ENCODE results near the gene CUL4A. TPM values are rescaled to one million over a fixed set of nuclear protein-coding genes. Genes with fewer than 3 reads are reported as not detected.

The CUL4A gene
- total RNA-seq, 4 donors from 2014 or later: 55.8 to 110 (median 76.8) TPM

DNA sequence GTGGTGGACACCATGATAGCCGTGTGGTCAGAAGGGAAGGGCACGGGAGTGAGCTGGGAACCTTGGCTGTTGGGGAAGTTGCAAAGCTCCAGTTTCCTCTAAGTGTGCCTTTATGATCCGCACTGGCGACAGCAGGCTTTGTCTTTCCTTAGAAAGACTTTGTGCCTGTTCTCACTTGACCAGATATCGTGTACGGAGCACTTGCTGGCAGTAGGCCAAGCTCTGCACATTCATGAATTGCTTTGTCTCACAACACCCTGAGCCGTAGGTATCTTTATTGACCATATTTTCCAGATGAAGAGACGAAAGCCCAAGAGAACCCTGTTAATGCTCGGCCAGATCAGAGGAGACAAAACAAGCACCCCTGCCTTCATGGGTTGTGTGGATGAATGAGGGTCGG, 15.1 kb downstream of the CUL4A start:
- H3K4me1 ChIP-seq: peaks cover 0 to 10% (median 4%) of the 10 kb centered on the region in 3 donors
- no peak overlapping the region for H3K4me3 ChIP-seq
- no peaks in the 10 kb centered on the region for H3K9me3 ChIP-seq
- H3K36me3 ChIP-seq: peaks cover 4 to 100% (median 19%) of the 10 kb centered on the region in 3 donors
- DNase-seq: no peak
- no peaks in the 10 kb centered on the region for H3K27me3 ChIP-seq
- intact Hi-C loops (cut with DNase I): no loop called here
- TF ChIP-seq, protein P1, sequence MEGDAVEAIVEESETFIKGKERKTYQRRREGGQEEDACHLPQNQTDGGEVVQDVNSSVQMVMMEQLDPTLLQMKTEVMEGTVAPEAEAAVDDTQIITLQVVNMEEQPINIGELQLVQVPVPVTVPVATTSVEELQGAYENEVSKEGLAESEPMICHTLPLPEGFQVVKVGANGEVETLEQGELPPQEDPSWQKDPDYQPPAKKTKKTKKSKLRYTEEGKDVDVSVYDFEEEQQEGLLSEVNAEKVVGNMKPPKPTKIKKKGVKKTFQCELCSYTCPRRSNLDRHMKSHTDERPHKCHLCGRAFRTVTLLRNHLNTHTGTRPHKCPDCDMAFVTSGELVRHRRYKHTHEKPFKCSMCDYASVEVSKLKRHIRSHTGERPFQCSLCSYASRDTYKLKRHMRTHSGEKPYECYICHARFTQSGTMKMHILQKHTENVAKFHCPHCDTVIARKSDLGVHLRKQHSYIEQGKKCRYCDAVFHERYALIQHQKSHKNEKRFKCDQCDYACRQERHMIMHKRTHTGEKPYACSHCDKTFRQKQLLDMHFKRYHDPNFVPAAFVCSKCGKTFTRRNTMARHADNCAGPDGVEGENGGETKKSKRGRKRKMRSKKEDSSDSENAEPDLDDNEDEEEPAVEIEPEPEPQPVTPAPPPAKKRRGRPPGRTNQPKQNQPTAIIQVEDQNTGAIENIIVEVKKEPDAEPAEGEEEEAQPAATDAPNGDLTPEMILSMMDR (IDR thresholded peaks at IDR 0.05): no peak
- TF ChIP-seq POLR2A (IDR thresholded peaks at IDR 0.05): no peak
- WGBS, 2 donors: 61 to 77% methylated on average over 7 to 9 of the region's 10 CpGs
- no peak overlapping the region for H3K27ac ChIP-seq

- Histone ChIP-seq H3K4me3 (no peak overlapping the region), H3K4me1 (peaks cover 0 to 10% (median 4%) of the 10 kb centered on the region in 3 donors), H3K36me3 (peaks cover 1 to 100% (median 22%) of the 10 kb centered on the region in 3 donors), H3K27me3 (no peaks in the 10 kb centered on the region), H3K9me3 (no peaks in the 10 kb centered on the region), H3K27ac (no peak overlapping the region)
- DNase-seq: no peak
- 96 to 98% methylated on average over 5 to 7 of the region's 7 CpGs for WGBS, 2 donors
- no peak for TF ChIP-seq POLR2A (IDR thresholded peaks at IDR 0.05)
- TF ChIP-seq, protein P1 (IDR thresholded peaks at IDR 0.05): no peak
- intact Hi-C loops (cut with DNase I): no loop called here
These were observed 16.1 kb downstream of the CUL4A start for GRCh38 chr13:113225515-113225914.

DNA sequence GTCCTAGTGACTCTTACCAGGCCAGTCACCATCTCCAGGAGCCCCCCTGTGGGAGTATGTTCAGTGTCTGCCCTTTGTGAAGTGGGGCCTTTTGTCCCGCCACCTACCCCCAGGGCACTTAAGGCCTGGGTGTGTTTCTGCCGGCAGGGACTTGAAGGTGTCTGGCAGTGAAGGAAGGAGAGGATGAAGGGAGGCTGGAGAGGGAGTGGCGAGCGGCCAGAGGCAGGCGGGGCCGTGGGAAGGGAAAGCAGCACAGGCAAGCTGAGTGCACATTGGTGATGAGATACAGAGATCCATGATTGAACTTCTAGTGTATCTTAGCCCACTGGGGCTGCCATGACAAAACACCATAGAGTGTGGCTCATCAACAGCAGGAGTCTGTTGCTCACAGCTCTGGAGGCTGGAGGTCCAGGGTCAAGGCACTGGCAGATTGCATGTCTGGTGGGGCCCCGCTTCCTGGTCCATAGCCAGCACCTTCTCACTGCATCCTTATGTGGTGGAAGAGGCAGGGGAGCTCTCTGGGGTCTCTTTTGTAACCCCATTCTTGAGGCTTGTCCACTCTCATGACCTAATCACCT, 17.5 kb downstream of the CUL4A start:
- Histone ChIP-seq H3K4me1 (peaks cover 0 to 10% (median 4%) of the 10 kb centered on the region in 3 donors), H3K27ac (no peak overlapping the region), H3K9me3 (no peaks in the 10 kb centered on the region), H3K27me3 (no peaks in the 10 kb centered on the region), H3K36me3 (peaks cover 0 to 100% (median 22%) of the 10 kb centered on the region in 3 donors), H3K4me3 (no peak overlapping the region)
- intact Hi-C loops (cut with DNase I): no loop called here
- 58 to 65% methylated on average over 5 to 6 of the region's 7 CpGs for WGBS, 2 donors
- no peak for DNase-seq
- no peak for TF ChIP-seq POLR2A (IDR thresholded peaks at IDR 0.05)
- TF ChIP-seq, protein P1 (IDR thresholded peaks at IDR 0.05): no peak

GRCh38 chr13:113229161-113229560, 19.7 kb downstream of the CUL4A start:
- Histone ChIP-seq H3K27me3 (no peaks in the 10 kb centered on the region), H3K4me1 (peaks cover 0 to 9% (median 4%) of the 10 kb centered on the region in 3 donors), H3K27ac (no peak overlapping the region), H3K36me3 (peaks cover 0 to 100% (median 21%) of the 10 kb centered on the region in 3 donors), H3K9me3 (no peaks in the 10 kb centered on the region), H3K4me3 (no peak overlapping the region)
- intact Hi-C loops (cut with DNase I): no loop called here
- WGBS, 2 donors: 86 to 94% methylated on average over 5 of the region's 5 CpGs
- no peak for TF ChIP-seq POLR2A (IDR thresholded peaks at IDR 0.05)
- TF ChIP-seq, protein P1 (IDR thresholded peaks at IDR 0.05): no peak
- DNase-seq: no peak

DNA sequence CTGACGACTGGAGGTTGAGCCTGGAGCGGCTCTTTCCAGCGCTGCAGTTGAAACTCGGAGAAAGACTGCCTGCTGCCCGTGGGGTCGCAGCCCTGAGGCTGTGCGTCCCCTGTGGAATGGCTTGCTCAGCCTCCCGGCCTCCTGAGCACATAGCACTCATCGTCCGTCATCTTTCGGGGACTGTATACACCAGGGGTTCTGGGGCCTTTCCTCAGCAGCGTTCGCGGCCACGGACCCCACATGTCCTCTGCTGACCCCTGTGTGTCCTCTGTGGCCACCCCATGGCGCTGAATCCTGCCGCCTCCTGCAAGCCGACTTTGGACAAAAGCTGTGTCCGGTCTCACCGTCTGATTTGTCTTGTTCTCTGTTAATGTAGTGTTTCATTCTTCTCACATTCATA, 20.4 kb downstream of the CUL4A start:
- H3K4me3 ChIP-seq: no peak overlapping the region
- no peaks in the 10 kb centered on the region for H3K9me3 ChIP-seq
- peaks cover 0 to 100% (median 15%) of the 10 kb centered on the region in 3 donors for H3K36me3 ChIP-seq
- peaks cover 0 to 6% (median 4%) of the 10 kb centered on the region in 3 donors for H3K4me1 ChIP-seq
- H3K27me3 ChIP-seq: no peaks in the 10 kb centered on the region
- H3K27ac ChIP-seq: no peak overlapping the region
- TF ChIP-seq, protein P1 (IDR thresholded peaks at IDR 0.05): no peak
- no peak for TF ChIP-seq POLR2A (IDR thresholded peaks at IDR 0.05)
- intact Hi-C loops (cut with DNase I): no loop called here
- no peak for DNase-seq
- WGBS, 2 donors: 94 to 96% methylated on average over 14 to 16 of the region's 20 CpGs
